SK-N-SH treated with all-trans-retinoic acid at 6 μM for 48 hours (cell line): ENCODE measurements around the gene OGFOD3.

ENCODE experiments used
- ATAC-seq: fragments of 200-7000 bp; cut with Tn5 transposase; 3 replicates; pipeline ENCODE4 v1.9.1; 2020; ENCODE audit warnings: mild to moderate bottlenecking, moderate library complexity
- ARNTL ChIP-seq: fragments of 450-650 bp; formaldehyde crosslinking; IDR thresholded peaks from 2 replicates; pipeline ENCODE4 v1.5.0; 2020; ENCODE audit warnings: low read depth, mild to moderate bottlenecking, moderate library complexity, borderline replicate concordance
- BACH2 ChIP-seq: fragments of 250-450 bp; sonication (Bioruptor Pico); IDR thresholded peaks from 2 replicates; pipeline ENCODE4 v1.9.0; 2021; ENCODE audit warnings: mild to moderate bottlenecking, borderline replicate concordance
- CSDC2 ChIP-seq: fragments of 250-450 bp; sonication (Bioruptor Pico); IDR thresholded peaks from 2 replicates; pipeline ENCODE4 v1.5.0; 2020; ENCODE audit warnings: mild to moderate bottlenecking, moderate library complexity
- CSRNP3 ChIP-seq: fragments of 250-450 bp; sonication (Bioruptor Pico); IDR thresholded peaks from 2 replicates; pipeline ENCODE4 v1.5.1; 2021; ENCODE audit warnings: mild to moderate bottlenecking, moderate library complexity
- ESRRG ChIP-seq: fragments of 250-450 bp; sonication (Bioruptor Pico); IDR thresholded peaks from 2 replicates; pipeline ENCODE4 v1.6.1; 2021; ENCODE audit warnings: mild to moderate bottlenecking
- GLIS3 ChIP-seq: fragments of 250-450 bp; sonication (Bioruptor Pico); IDR thresholded peaks from 2 replicates; pipeline ENCODE4 v1.5.0; 2020; ENCODE audit warnings: mild to moderate bottlenecking, moderate library complexity
- OSR1 ChIP-seq: fragments of 250-450 bp; sonication (Bioruptor Pico); IDR thresholded peaks from 2 replicates; pipeline ENCODE4 v1.8.0; 2022; ENCODE audit warnings: moderate library complexity, mild to moderate bottlenecking, inconsistent platforms
- PATZ1 ChIP-seq: fragments of 250-450 bp; sonication (Bioruptor Pico); IDR thresholded peaks from 2 replicates; pipeline ENCODE4 v1.8.0; 2020; ENCODE audit warnings: mild to moderate bottlenecking, moderate library complexity, borderline replicate concordance
- POU6F1 ChIP-seq: fragments of 250-450 bp; sonication (Bioruptor Pico); IDR thresholded peaks from 2 replicates; pipeline ENCODE4 v1.8.0; 2021; ENCODE audit warnings: low read depth, mild to moderate bottlenecking, moderate library complexity, borderline replicate concordance
- PPARA ChIP-seq: fragments of 250-450 bp; sonication (Bioruptor Pico); IDR thresholded peaks from 2 replicates; pipeline ENCODE4 v1.5.0; 2020; ENCODE audit warnings: mild to moderate bottlenecking, borderline replicate concordance
- RARB ChIP-seq: fragments of 250-450 bp; sonication (Bioruptor Pico); IDR thresholded peaks from 2 replicates; pipeline ENCODE4 v1.8.0; 2021; ENCODE audit warnings: mild to moderate bottlenecking, moderate library complexity
- SNAI2 ChIP-seq: fragments of 250-450 bp; sonication (Bioruptor Pico); IDR thresholded peaks from 2 replicates; pipeline ENCODE4 v1.5.0; 2020; ENCODE audit warnings: mild to moderate bottlenecking, moderate library complexity
- TCF4 ChIP-seq: fragments of 250-450 bp; sonication (Bioruptor Pico); IDR thresholded peaks from 2 replicates; pipeline ENCODE4 v1.8.0; 2021; ENCODE audit warnings: mild to moderate bottlenecking, moderate library complexity, borderline replicate concordance
- TOX ChIP-seq: fragments of 250-450 bp; sonication (Bioruptor Pico); IDR thresholded peaks from 2 replicates; pipeline ENCODE4 v1.8.0; 2021; ENCODE audit warnings: mild to moderate bottlenecking, moderate library complexity, borderline replicate concordance
- TSHZ2 ChIP-seq: fragments of 250-450 bp; sonication (Bioruptor Pico); IDR thresholded peaks from 2 replicates; pipeline ENCODE4 v1.5.0; 2020; ENCODE audit warnings: mild to moderate bottlenecking, moderate library complexity
- ZFP3 ChIP-seq: fragments of 250-450 bp; sonication (Bioruptor Pico); IDR thresholded peaks from 2 replicates; pipeline ENCODE4 v1.5.0; 2020; ENCODE audit warnings: mild to moderate bottlenecking, moderate library complexity
- ZFP30 ChIP-seq: fragments of 450-650 bp; formaldehyde crosslinking; IDR thresholded peaks from 2 replicates; pipeline ENCODE4 v1.5.0; 2022; ENCODE audit warnings: mild to moderate bottlenecking, moderate library complexity
- ZNF565 ChIP-seq: fragments of 450-650 bp; formaldehyde crosslinking; conservative IDR thresholded peaks from 2 replicates; pipeline ENCODE4 v1.5.0; 2020; ENCODE audit warnings: low read depth, mild to moderate bottlenecking, moderate library complexity
- ZNF70 ChIP-seq: fragments of 450-650 bp; formaldehyde crosslinking; IDR thresholded peaks from 2 replicates; pipeline ENCODE4 v1.5.0; 2020; ENCODE audit warnings: mild to moderate bottlenecking, moderate library complexity
- ZNF8 ChIP-seq: fragments of 450-650 bp; formaldehyde crosslinking; IDR thresholded peaks from 2 replicates; pipeline ENCODE4 v1.5.0; 2020; ENCODE audit warnings: mild to moderate bottlenecking, moderate library complexity

The OGFOD3 gene

GRCh38 chr17:82356845-82357355, 61.5 kb downstream of the OGFOD3 start:
- TF ChIP-seq PATZ1 (CRISPR knock-in tag) (no peak), TOX (CRISPR knock-in tag) (no peak), RARB (CRISPR knock-in tag) (no peak), CSRNP3 (no peak), CSDC2 (CRISPR knock-in tag) (no peak), SNAI2 (CRISPR knock-in tag) (no peak), ZNF565 (CRISPR knock-in tag) (no peak), ESRRG (CRISPR knock-in tag) (no peak), ARNTL (CRISPR knock-in tag) (no peak)
- TF ChIP-seq, all 23 proteins: peak for 0
- ATAC-seq, result no peak

GRCh38 chr17:82355770-82356427, 62.5 kb downstream of the OGFOD3 start:
- ATAC-seq, result no peak
- TF ChIP-seq POU6F1 (CRISPR knock-in tag), result no peak
- no peak for TF ChIP-seq OSR1 (CRISPR knock-in tag)
- TF ChIP-seq TSHZ2 (CRISPR knock-in tag), result no peak
- no peak for TF ChIP-seq BACH2
- no peak for TF ChIP-seq CSRNP3
- no peak for TF ChIP-seq CSDC2 (CRISPR knock-in tag)
- TF ChIP-seq RARB (CRISPR knock-in tag), result no peak
- TF ChIP-seq ZNF8 (CRISPR knock-in tag), result no peak
- no peak for TF ChIP-seq ZNF70
- TF ChIP-seq TCF4 (CRISPR knock-in tag), result no peak

GRCh38 chr17:82354804-82355308, 63.5 kb downstream of the OGFOD3 start:
- no peak for ATAC-seq
- TF ChIP-seq PPARA (no peak), SNAI2 (CRISPR knock-in tag) (no peak), PATZ1 (CRISPR knock-in tag) (no peak), TSHZ2 (CRISPR knock-in tag) (no peak), ZNF8 (CRISPR knock-in tag) (no peak), ZFP30 (CRISPR knock-in tag) (no peak), ZNF70 (no peak), GLIS3 (CRISPR knock-in tag) (no peak), ESRRG (CRISPR knock-in tag) (no peak), ZFP3 (CRISPR knock-in tag) (no peak), OSR1 (CRISPR knock-in tag) (no peak), TOX (CRISPR knock-in tag) (no peak)
